ENCODE data around the gene KPNA5. TPM values are rescaled to one million over a fixed set of nuclear protein-coding genes. Genes with fewer than 3 reads are reported as not detected.
"Not testable (repeated sequence)": the region's sequence is repeated elsewhere in the genome, so short reads cannot be mapped to it uniquely, and the experiment has no call there.

KPNA5 gene
- total RNA-seq, 2 donors from 2014 or later, result 7.9 to 8.7 TPM

GRCh38 chr6:116682334-116682712 lies 1.3 kb downstream of the KPNA5 start:
- H3K9me3 Mint-ChIP-seq, result no peaks in the 10 kb centered on the region
- H3K27me3 Mint-ChIP-seq, result no peaks in the 10 kb centered on the region

GRCh38 chr6:116685437-116685993 lies 4.5 kb downstream of the KPNA5 start:
- H3K27ac Mint-ChIP-seq, result no peak overlapping the region
- no peak for ATAC-seq (replicated peaks)
- no peaks in the 10 kb centered on the region for H3K27me3 Mint-ChIP-seq
- no peaks in the 10 kb centered on the region for H3K9me3 Mint-ChIP-seq
- H3K4me1 Mint-ChIP-seq, result peaks cover 22% of the 10 kb centered on the region
- no peak overlapping the region for H3K4me3 Mint-ChIP-seq
- peaks cover 51% of the 10 kb centered on the region for H3K36me3 Mint-ChIP-seq (ENCODE audit: low read depth)

More at GRCh38 chr6:116682334-116682712, 1.3 kb downstream of the KPNA5 start:
- Mint-ChIP-seq H3K27ac (peak overlapping the region; percentile 95), H3K4me1 (peaks cover 15% of the 10 kb centered on the region), H3K36me3 (ENCODE audit: low read depth) (peaks cover 34% of the 10 kb centered on the region), H3K4me3 (peak overlapping the region; percentile 91)
- ATAC-seq (replicated peaks), result peak; percentile 22

GRCh38 chr6:116686475-116687101 lies 5.6 kb downstream of the KPNA5 start:
- H3K4me3 Mint-ChIP-seq; H3K27me3 Mint-ChIP-seq; ATAC-seq (replicated peaks); H3K27ac Mint-ChIP-seq; H3K9me3 Mint-ChIP-seq: not testable (repeated sequence)
- Mint-ChIP-seq H3K4me1 (peaks cover 22% of the 10 kb centered on the region), H3K36me3 (ENCODE audit: low read depth) (peaks cover 53% of the 10 kb centered on the region)

GRCh38 chr6:116691154-116691553 lies 10.1 kb downstream of the KPNA5 start:
- H3K36me3 Mint-ChIP-seq (ENCODE audit: low read depth), result peaks cover 62% of the 10 kb centered on the region
- no peak for ATAC-seq (replicated peaks)
- no peaks in the 10 kb centered on the region for H3K27me3 Mint-ChIP-seq
- H3K27ac Mint-ChIP-seq, result no peak overlapping the region
- no peak overlapping the region for H3K4me3 Mint-ChIP-seq
- peaks cover 18% of the 10 kb centered on the region for H3K4me1 Mint-ChIP-seq
- H3K9me3 Mint-ChIP-seq, result no peaks in the 10 kb centered on the region

- not testable (repeated sequence) for H3K27me3 Mint-ChIP-seq; ATAC-seq (replicated peaks); H3K27ac Mint-ChIP-seq; H3K4me3 Mint-ChIP-seq; H3K9me3 Mint-ChIP-seq
- H3K36me3 Mint-ChIP-seq (ENCODE audit: low read depth), result peaks cover 70% of the 10 kb centered on the region
- H3K4me1 Mint-ChIP-seq, result peaks cover 21% of the 10 kb centered on the region
Observed at GRCh38 chr6:116692873-116693272, 11.9 kb downstream of the KPNA5 start.

GRCh38 chr6:116693275-116693674 lies 12.3 kb downstream of the KPNA5 start:
- not testable (repeated sequence) for ATAC-seq (replicated peaks)

GRCh38 chr6:116695401-116695800 lies 14.4 kb downstream of the KPNA5 start:
- no peak overlapping the region for H3K27ac Mint-ChIP-seq
- no peaks in the 10 kb centered on the region for H3K9me3 Mint-ChIP-seq
- peaks cover 14% of the 10 kb centered on the region for H3K4me1 Mint-ChIP-seq
- ATAC-seq (replicated peaks), result peak; percentile 75
- no peak overlapping the region for H3K4me3 Mint-ChIP-seq
- H3K36me3 Mint-ChIP-seq (ENCODE audit: low read depth), result peaks cover 76% of the 10 kb centered on the region
- no peaks in the 10 kb centered on the region for H3K27me3 Mint-ChIP-seq

More at GRCh38 chr6:116693275-116693674, 12.3 kb downstream of the KPNA5 start:
- H3K36me3 Mint-ChIP-seq (ENCODE audit: low read depth), result peaks cover 74% of the 10 kb centered on the region
- H3K27ac Mint-ChIP-seq, H3K4me3 Mint-ChIP-seq, H3K9me3 Mint-ChIP-seq, H3K27me3 Mint-ChIP-seq: not testable (repeated sequence)
- H3K4me1 Mint-ChIP-seq, result peaks cover 17% of the 10 kb centered on the region

GRCh38 chr6:116697480-116697879 lies 16.5 kb downstream of the KPNA5 start:
- H3K4me3 Mint-ChIP-seq, result no peak overlapping the region
- H3K27me3 Mint-ChIP-seq, result no peaks in the 10 kb centered on the region
- peak overlapping the region; percentile 32 for H3K27ac Mint-ChIP-seq
- peaks cover 14% of the 10 kb centered on the region for H3K4me1 Mint-ChIP-seq
- H3K36me3 Mint-ChIP-seq (ENCODE audit: low read depth), result peaks cover 74% of the 10 kb centered on the region
- no peaks in the 10 kb centered on the region for H3K9me3 Mint-ChIP-seq
- no peak for ATAC-seq (replicated peaks)

GRCh38 chr6:116703888-116704287 lies 22.9 kb downstream of the KPNA5 start:
- H3K36me3 Mint-ChIP-seq (ENCODE audit: low read depth), result peaks cover 82% of the 10 kb centered on the region
- H3K27me3 Mint-ChIP-seq; ATAC-seq (replicated peaks); H3K27ac Mint-ChIP-seq; H3K4me1 Mint-ChIP-seq; H3K4me3 Mint-ChIP-seq; H3K9me3 Mint-ChIP-seq: not testable (repeated sequence)

- Mint-ChIP-seq H3K27me3 (no peaks in the 10 kb centered on the region), H3K9me3 (no peaks in the 10 kb centered on the region), H3K36me3 (ENCODE audit: low read depth) (peaks cover 81% of the 10 kb centered on the region), H3K4me3 (no peak overlapping the region), H3K4me1 (no peaks in the 10 kb centered on the region), H3K27ac (no peak overlapping the region)
- no peak for ATAC-seq (replicated peaks)
Observed at GRCh38 chr6:116705917-116706316, 24.9 kb downstream of the KPNA5 start.

GRCh38 chr6:116714296-116714695 lies 33.3 kb downstream of the KPNA5 start:
- Mint-ChIP-seq H3K27me3 (no peaks in the 10 kb centered on the region), H3K9me3 (no peaks in the 10 kb centered on the region), H3K4me3 (no peak overlapping the region), H3K36me3 (ENCODE audit: low read depth) (peaks cover 83% of the 10 kb centered on the region), H3K27ac (peak overlapping the region; percentile 60), H3K4me1 (peaks cover 4% of the 10 kb centered on the region)
- ATAC-seq (replicated peaks), result no peak

- H3K4me1 Mint-ChIP-seq, result peaks cover 4% of the 10 kb centered on the region
- H3K4me3 Mint-ChIP-seq, result no peak overlapping the region
- H3K9me3 Mint-ChIP-seq, result no peaks in the 10 kb centered on the region
- H3K27ac Mint-ChIP-seq, result peak overlapping the region; percentile 60
- no peak for ATAC-seq (replicated peaks)
- no peaks in the 10 kb centered on the region for H3K27me3 Mint-ChIP-seq
- H3K36me3 Mint-ChIP-seq (ENCODE audit: low read depth), result peaks cover 86% of the 10 kb centered on the region
Observed at GRCh38 chr6:116714761-116715160, 33.8 kb downstream of the KPNA5 start.

- no peak for ATAC-seq (replicated peaks)
- peaks cover 98% of the 10 kb centered on the region for H3K36me3 Mint-ChIP-seq (ENCODE audit: low read depth)
- no peaks in the 10 kb centered on the region for H3K9me3 Mint-ChIP-seq
Observed at GRCh38 chr6:116726947-116727346, 45.9 kb downstream of the KPNA5 start.

GRCh38 chr6:116730513-116730912 lies 49.5 kb downstream of the KPNA5 start:
- no peak for ATAC-seq (replicated peaks)
- Mint-ChIP-seq H3K4me1 (no peaks in the 10 kb centered on the region), H3K27ac (no peak overlapping the region), H3K9me3 (no peaks in the 10 kb centered on the region), H3K36me3 (ENCODE audit: low read depth) (peaks cover 92% of the 10 kb centered on the region), H3K27me3 (no peaks in the 10 kb centered on the region), H3K4me3 (no peak overlapping the region)

More at GRCh38 chr6:116726947-116727346, 45.9 kb downstream of the KPNA5 start:
- H3K27me3 Mint-ChIP-seq, result no peaks in the 10 kb centered on the region
- H3K27ac Mint-ChIP-seq, result no peak overlapping the region
- H3K4me1 Mint-ChIP-seq, result no peaks in the 10 kb centered on the region
- H3K4me3 Mint-ChIP-seq, result no peak overlapping the region

- H3K9me3 Mint-ChIP-seq, result peaks cover 17% of the 10 kb centered on the region
- H3K36me3 Mint-ChIP-seq (ENCODE audit: low read depth), result peaks cover 51% of the 10 kb centered on the region
- H3K4me1 Mint-ChIP-seq, result no peaks in the 10 kb centered on the region
- no peak overlapping the region for H3K27ac Mint-ChIP-seq
- ATAC-seq (replicated peaks), result no peak
- no peak overlapping the region for H3K4me3 Mint-ChIP-seq
- H3K27me3 Mint-ChIP-seq, result no peaks in the 10 kb centered on the region
Observed at GRCh38 chr6:116737004-116737403, 56.0 kb downstream of the KPNA5 start.

All from activated T-helper 17 cell treated with anti-CD3 and anti-CD28 coated beads, Interleukin-2, amount 50 U/mL, for 72 hours (primary cell).